GM21825 (cell line): ENCODE results near the gene RFTN1.
"Not testable (repeated sequence)": the region's sequence is repeated elsewhere in the genome, so short reads cannot be mapped to it uniquely, and the experiment has no call there.

Experiments used
- ATAC-seq: cut with Tn5 transposase; IDR thresholded peaks from one replicate; pipeline ENCODE4 v1.9.1; 2021; ENCODE audit warnings: mild to moderate bottlenecking, moderate library complexity; ENCODE audit not compliant: unreplicated experiment

The RFTN1 gene

DNA sequence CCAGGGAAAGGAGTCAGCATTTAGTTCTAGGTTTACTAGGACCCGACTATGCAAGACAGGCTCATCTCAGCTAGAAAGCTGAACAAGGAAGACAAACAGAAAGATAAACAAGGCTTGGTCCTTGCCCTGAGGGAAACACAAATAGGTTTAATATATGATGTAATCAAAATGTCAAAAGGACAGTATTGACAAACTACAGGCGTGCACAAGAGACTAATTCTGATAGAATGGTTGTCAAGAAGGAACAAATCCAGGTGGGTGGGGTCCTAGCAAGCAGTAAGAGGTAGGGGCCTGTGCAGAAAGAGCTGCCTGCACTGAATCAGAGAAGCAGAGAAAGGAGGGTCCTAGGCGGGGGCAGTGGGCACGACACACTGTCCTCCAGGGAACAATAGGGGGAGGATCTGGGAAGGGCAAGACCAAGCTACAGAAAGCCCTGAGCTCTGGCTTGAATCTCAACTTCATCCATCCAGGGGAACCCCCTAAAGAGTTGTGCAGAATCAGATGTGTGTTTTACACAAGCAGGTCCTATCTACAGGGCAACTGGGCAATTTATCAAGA lies 23.4 kb downstream of the RFTN1 start:
- ATAC-seq, result no peak

DNA sequence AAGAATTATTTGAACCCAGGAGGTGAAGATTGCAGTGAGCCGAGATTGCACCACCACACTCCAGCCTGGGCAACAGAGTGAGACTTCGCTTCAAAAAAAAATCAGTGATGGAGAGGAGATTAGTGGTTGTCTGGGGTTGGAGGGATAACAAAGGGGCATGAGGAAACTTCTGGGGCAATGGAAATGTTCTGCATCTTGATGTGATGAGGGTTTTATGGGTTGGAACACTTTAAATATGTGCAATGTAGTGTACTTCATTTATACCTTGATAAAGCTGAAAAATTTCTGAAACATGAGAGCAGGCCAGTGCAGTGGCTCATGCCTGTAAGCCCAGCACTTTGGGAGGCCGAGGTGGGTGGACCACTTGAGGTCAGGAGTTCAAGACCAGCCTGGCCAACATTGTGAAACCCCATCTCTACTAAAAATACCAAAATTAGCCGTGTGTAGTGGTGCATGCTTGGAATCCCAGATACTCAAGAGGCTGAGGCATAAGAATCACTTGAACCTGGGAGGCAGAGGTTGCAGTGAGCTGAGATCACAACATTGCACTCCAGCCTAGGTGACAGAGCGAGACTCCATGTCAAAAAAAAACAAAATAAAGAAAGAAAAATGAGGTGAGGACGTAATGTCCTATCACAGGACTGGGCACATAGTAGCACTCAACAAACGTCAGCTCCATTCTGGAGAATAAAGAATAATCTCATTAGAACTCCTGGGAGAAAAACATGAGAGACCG lies 24.0 kb downstream of the RFTN1 start:
- not testable (repeated sequence) for ATAC-seq

DNA sequence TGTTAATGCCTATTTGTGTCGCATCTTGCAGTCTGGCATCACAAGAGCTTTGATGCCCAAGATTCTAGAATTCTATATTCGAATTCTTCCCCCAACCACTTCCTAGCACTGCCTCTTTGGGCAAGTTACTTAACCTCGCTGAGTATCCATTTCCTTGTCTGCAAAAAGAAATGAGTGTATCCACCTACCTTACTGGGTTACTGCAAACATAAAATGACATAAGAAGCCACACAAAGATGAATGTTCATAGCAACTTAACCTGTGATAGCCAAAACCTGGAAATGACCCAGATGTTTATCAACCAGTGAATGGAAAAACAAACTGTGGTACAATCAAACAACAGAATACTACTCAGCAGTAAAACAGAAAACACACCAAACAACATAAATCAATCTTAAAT lies 24.9 kb downstream of the RFTN1 start:
- no peak for ATAC-seq

- ATAC-seq, result no peak
Observed at GRCh38 chr3:16487511-16488175, 25.9 kb downstream of the RFTN1 start.

DNA sequence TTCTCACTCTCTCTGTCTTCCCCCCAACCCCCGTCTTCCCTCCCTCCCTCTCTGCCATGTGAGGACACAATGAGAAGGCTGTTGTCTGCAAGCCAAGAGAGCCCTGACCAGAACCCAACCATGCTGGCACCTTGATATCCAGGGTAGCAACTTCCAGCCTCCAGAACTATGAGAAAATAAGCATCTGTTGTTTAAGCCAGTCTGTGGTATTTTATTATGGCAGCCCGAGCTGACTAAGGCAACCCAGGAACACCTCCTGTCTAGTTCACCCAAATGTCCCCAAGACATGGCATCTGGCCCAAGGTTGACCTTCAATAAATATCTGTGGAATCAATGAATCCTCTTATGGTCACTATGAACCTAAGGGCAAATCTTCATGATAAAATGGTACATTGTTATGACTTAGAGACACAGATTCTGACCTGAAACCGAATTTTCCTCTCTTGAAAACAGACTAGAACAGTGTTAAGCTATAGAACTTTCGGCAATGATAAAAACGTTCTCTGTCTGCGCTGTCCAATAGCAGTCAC lies 26.5 kb downstream of the RFTN1 start:
- no peak for ATAC-seq

DNA sequence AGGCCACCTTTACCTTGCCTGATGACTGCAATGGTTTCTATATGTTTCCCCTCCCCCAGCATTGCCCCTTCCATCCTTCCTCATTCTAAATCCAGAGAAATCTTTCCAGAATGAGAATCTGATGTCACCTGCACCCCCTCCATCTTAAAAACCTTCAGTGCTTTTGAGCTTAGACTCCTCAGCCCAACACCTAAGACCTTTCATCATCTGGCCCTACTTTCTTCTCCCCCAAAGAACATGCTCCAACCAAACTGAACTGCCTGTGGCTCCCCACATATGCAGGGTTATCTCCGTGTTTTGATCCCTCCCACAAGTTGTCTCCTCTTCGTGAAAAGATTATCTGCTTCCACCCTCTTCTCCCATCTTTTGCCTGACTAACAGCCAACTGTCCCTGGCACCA lies 27.3 kb downstream of the RFTN1 start:
- ATAC-seq, result no peak

DNA sequence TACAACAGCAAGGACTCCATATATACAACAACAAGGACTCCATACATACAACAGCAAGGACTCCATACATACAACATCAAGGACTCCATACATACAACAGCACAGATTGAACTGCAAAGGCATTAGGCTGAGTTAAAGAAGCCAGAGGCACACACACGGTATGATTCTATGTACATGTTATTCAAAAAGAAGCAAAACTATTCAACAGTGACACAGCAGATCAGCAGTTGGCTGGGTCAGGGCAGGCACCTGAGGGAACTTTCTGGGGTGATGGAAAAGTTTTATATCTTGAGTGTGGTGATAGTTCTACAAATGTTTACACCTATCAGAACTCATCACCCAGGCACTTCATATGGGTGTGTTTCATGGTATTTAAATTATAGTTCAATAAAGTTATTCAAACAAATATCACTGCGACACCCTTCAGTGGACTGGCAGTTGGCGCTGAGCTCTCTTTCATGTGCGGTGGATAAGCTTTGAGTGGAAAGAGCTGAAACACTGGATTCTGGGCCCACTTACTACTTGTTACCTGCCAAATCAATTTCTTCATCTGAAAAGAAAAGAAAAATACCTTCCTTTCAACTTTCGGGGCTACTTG lies 28.0 kb downstream of the RFTN1 start:
- ATAC-seq, result no peak

DNA sequence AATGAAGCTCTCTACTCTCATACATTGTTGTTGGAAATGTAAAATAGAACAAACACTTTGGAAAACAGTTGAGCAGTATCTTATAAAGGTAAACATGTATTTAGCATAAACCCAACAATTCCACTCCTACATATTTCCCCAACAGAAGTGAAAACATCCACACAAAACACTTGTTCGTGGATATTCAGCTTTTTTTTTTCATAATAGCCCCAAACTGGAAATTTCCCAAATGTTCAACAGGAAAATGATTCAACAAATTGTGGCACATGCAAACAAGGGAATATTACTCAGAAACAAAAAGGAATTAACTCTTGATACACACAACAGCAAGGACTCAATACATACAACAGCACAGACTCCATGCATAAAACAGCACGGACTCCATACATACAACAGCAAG lies 28.5 kb downstream of the RFTN1 start:
- no peak for ATAC-seq

- ATAC-seq, result no peak
Observed at GRCh38 chr3:16484216-16484615, 29.3 kb downstream of the RFTN1 start.

DNA sequence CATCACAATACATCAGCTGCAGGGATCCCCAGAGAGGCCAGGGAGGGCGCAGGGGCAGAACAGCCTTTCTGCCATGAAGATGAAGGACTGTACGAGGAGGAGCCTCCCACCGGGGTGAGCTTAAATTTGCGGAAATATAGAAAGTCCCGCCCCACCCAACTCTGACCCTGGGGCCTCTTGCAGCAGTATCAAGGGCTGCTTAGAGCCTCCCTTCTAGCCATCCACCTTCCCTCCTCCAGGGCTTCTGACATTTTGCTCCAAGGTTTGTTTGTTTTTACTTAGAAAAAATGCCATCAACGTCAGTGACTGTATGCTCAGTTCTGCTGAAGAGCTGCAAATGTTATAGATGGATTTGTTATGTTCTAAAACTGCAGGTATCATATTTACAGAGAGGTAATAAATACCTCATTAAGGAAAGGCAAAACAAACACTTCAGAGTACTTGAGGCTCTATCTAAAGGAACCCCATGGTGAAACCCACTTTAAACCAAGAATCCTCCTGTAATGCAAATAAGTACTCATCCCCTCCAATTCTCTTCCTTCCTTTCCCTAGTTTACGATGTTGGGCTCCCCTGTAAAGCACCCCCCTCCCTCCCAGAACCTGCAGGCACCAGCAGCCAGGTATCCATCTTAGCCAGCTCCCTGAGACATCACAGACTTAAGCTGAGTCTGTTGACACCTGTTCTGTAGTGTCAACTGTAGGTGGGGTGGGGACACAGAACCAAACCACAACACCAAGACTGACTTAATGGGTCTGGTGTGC lies 30.5 kb downstream of the RFTN1 start:
- peak; percentile 58 for ATAC-seq

DNA sequence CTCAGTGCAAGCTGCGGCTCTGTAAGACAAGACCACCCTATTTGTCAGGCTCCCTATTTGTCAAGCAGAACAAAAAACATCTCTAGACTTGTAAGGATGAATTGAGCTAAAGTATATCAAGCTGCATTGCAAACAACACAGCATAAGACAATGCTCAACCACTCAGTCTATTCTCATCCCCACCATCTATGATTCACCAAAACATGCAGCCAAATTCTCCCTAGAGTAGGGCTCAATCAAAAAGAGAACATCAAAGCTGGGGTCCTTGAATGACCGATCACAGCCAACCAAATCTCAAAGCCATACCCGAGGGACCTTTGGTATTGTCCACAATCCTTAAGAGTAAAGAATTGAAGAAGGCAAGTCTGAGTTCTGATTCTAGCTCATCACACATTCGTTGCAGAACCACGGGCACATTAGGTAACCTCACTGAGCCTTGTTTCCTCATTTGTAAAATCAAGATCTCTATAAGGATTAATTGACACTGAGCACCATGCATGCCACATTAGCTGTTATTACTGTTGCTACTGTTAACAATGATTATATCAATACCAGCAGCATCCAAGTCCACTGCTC lies 31.2 kb downstream of the RFTN1 start:
- ATAC-seq, result peak; percentile 21

DNA sequence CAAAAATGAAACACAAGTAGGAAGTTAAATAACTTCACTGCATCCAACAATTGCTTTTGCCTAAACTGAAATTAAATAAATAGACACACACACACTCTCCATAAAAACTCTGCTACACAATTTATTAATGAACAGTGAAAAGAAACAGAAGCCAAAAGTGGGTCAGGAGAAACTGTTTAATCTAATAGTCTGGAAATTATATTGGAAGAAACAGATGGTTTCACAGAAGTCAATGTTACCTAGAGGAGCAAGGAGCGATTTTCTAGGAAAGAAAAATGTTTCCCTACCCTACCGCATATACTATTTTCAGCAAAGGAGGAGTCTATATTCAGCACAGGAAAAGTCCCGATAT lies 32.0 kb downstream of the RFTN1 start:
- no peak for ATAC-seq

DNA sequence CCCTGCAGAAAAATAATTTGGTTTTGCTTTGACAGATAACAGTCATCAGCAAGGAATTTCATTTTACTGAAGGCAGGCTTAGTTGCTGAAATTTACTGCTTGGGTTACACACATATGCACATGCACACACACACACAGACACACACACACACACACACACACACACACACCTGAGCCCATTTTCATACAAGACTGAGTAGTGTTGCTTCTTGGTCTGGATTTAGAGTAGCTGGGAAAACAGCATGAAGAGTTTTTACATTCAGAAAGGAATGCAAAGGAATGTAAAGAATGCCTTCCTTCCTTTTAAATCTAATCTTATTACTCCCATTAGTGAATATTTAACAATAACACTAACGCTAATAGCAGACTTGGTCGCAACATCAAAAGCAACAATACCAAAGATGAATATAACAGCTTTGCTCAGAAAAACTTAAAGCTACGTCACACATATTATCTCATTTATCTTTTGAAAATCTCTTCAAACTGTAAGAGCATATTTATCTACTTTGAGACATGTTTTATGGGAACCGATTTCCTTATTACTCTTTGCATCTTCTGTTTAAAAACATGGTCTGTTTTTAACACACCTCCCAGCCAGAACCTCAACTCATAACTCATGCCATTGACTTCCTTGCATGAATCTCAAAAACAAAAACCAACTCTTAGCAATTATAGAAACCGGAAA lies 32.5 kb downstream of the RFTN1 start:
- ATAC-seq, result no peak

- no peak for ATAC-seq
Observed at GRCh38 chr3:16478516-16478915, 35.0 kb downstream of the RFTN1 start.

DNA sequence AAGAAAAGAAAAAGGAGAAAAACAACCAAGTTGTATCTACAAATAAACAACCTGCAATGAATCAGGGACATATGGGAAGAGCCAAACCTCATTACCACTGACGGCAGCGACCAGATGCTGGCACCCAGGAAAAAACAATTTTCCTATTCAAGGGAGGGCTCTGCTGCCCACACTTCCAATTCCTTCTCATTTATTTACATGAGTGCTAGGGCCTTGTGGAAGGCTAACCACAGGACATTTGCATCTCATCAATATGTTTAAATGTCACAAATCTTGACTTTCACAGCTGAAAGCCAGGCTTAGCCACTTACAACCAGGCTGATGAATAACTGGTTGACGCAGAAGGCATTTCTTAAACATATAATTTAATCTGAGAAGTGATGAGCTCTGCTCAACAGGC lies 36.0 kb downstream of the RFTN1 start:
- ATAC-seq, result no peak

DNA sequence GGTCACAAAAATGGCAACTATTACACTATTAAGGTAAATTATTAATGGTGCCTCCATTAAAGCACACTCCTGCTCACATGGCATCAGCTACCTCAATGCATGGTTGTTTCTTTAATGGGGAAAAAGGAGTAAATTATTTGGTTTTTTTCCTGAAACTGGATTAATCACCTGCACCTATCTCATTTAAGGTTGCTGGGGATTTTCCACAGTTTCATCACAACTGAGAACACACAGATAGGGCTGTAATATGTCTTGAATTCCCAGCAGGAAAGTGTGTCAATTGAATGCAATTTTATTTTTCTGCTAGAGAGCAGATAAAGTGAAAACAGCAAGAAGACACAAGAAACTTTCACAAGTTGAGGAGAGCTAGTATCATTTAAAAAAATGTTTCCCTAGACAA lies 36.4 kb downstream of the RFTN1 start:
- no peak for ATAC-seq

DNA sequence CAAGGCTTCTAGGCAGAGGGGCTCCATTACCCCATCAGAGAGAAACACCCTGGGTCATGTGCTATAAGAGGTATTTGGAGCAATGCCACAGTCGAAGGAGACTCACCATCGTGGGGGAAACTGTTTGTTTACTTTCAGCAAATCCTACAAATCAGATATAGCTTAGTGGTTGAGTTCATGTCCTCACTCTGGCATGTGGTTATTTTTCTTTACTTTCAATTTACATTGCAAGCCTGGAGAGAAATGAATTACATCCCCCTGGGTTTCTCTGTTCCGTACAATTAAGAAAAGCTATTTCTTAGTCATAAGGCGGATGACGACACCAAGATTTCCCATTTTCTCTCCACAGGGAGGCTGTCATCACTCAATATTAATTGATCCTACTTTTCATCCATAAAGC lies 36.9 kb downstream of the RFTN1 start:
- ATAC-seq, result no peak

DNA sequence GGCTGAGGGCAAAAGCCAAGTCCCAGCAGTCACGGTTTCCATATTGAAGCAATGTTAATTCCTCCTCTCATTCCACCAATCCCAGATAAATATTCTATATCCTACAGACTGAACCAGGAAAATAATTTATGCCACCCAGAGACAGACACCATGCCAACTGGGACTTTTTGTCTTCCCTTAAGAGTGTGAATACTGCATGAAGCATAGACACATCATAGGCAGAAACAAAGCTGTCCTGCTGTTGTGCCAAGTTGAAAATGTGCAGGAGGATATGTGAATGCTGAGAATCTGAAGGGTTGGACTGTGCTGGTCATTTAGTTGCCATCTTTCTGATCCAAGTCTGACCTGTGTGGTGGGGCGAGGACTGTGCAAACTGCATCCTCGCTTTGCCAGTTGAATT lies 37.7 kb downstream of the RFTN1 start:
- no peak for ATAC-seq

GRCh38 chr3:16474920-16475319 lies 38.6 kb downstream of the RFTN1 start:
- no peak for ATAC-seq

- no peak for ATAC-seq
Observed at GRCh38 chr3:16474216-16474615, 39.3 kb downstream of the RFTN1 start.
